ENCODE results near the gene SPIRE1.

DNA sequence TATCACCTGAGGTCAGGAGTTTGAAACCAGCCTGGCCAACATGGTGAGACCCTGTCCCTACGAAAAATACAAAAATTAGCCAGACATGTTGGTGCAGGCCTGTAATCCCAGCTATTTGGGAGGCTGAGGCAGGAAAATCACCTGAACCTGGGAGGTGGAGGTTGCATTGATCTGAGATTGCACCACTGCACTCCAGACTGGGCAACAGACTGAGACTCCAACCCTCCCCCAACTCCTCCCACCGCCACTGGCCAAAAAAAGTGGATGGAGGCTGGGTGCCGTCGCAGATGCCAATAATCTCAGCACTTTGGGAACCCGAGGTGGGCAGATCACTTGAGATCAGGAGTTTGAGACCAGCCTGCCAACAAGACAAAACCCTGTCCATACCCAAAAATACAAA lies 10.1 kb upstream of the SPIRE1 start:
- TF ChIP-seq, protein P1, sequence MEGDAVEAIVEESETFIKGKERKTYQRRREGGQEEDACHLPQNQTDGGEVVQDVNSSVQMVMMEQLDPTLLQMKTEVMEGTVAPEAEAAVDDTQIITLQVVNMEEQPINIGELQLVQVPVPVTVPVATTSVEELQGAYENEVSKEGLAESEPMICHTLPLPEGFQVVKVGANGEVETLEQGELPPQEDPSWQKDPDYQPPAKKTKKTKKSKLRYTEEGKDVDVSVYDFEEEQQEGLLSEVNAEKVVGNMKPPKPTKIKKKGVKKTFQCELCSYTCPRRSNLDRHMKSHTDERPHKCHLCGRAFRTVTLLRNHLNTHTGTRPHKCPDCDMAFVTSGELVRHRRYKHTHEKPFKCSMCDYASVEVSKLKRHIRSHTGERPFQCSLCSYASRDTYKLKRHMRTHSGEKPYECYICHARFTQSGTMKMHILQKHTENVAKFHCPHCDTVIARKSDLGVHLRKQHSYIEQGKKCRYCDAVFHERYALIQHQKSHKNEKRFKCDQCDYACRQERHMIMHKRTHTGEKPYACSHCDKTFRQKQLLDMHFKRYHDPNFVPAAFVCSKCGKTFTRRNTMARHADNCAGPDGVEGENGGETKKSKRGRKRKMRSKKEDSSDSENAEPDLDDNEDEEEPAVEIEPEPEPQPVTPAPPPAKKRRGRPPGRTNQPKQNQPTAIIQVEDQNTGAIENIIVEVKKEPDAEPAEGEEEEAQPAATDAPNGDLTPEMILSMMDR (conservative IDR thresholded peaks at IDR 0.05) = no peak
- TF ChIP-seq EZH2 (IDR thresholded peaks at IDR 0.05; ENCODE audit: low read depth) = no peak

All from PC-9 (cell line).